NCI-H2107 treated with DMSO at 0.1 percent for 48 hours (cell line): ENCODE measurements around the gene NSA2.
"Not testable (repeated sequence)": the region's sequence is repeated elsewhere in the genome, so short reads cannot be mapped to it uniquely, and the experiment has no call there.

Source experiments
- DNase-seq: peaks from one replicate; lab custom pipeline; 2025; ENCODE audit not compliant: unreplicated experiment; lab: John Stamatoyannopoulos, UW

Gene NSA2

DNA sequence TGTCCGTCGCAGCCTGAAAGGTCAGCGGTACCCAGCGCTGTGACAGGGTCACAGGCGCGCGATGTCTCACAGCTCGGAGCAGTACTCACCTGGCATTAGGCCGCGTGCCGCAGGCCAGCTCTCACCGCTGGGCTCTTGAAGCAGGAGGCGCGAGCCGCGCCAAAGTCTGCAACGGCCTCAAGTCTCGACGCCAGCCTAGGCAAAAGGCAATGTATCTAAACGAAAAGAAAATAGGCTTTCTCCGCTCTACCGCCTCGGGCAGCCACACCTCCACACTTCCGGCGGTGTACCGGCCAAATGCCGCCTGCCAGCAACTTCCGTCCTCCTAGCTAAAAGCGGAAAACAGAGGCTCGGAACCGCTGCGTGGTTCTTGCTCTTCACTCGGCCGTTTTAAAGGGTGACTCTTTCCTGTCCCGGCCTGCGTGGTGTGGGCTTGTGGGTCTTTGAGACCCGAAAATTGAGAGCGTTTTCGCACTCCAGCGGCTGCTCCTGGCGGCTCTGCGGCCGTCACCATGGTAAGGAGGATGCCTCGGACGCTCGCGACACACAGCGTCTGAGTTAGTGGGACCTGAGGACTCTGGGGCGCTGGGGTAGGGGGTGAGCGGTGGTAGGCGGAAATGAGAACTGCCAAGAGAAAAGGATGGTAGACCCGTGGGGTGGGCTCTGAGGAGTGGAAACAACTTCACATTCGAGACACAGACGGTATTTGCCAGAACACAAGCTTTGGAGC lies at the start of gene NSA2, which contains the start of gene GFM2:
Gene NSA2 (plus strand): TSS at position 401 of the 730 bp plus-strand sequence. CDS start 112 bp downstream, at position 513.
Gene GFM2 (minus strand): TSS at position 269 of the 730 bp plus-strand sequence. CDS start 3,375 bp downstream, outside the sequence.
- peak; percentile 39 for DNase-seq

DNA sequence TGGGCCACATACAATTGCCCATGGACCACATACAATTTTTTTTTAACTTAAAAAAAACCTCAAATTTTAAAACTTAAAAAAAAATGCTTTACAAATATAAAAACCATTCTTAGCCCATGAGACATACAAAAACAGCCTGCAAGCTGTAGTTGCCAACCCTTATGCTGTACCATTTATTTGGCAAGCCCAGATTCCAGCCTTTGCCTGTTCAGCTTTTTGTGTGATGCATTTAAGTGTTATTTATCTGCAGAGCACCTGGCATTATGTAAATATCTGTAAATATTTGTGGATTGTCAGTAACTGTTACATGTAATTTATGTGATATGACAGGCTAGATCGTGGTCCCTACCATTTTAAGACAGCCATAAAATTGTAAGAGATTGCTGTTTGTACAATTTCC lies 49.5 kb upstream of the NSA2 start:
- DNase-seq: no peak

DNA sequence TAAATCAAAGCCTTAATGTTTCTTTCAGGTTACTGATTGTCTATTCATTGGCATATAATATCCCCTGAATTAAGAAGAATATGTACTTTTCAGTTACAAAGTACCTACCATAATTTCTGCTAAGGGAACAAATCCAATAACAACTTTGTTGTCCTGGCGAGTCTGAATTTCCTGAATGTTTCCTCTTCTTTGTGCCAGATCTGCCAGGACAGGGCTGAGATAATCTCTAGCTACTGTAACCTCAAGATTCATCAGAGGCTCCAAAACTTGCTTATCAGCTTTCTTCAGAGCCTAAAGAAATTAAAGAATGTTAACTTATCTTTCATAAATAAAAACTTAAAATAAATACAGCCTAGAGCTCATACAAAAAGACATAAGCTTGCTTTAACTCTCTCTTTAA lies 44.8 kb upstream of the NSA2 start:
- no peak for DNase-seq

DNA sequence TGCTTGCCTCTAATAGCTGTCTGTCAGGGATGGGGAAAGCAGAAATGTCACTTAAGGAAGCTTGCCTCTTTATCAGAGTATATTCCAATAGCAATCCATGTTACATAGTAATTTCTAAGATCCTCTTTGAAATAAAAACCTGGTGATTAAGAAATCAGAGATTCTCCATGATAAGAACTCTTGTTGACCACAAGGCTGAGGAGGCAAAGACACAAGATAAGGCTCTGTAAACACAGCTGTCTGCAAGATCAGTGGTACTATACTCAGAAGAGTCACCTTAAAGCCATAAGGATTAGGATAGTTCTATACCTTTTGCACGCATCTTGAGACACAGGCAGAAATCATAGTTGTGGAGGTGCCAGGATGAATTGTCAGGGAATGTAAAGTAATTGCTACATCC lies 41.7 kb upstream of the NSA2 start:
- DNase-seq: no peak

DNA sequence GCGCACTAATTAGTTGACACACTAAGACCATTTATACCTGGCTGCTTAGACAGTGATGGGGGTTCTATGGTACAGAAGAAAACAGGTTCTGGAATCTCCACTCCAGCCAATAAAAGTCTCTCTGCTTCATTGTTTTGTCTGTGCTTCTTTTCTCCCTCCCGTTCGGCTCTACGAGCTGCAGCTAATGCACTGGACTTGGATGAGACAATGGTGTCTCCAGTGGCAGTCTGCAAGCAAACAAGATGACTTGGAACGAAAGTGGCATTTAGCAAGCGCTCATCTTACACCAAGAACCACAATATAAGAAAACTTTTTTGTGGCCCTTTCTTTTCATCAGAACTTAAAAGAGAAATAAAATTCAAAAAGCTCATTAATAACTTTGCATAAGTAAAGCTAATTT lies 30.3 kb upstream of the NSA2 start:
- DNase-seq: no peak

DNA sequence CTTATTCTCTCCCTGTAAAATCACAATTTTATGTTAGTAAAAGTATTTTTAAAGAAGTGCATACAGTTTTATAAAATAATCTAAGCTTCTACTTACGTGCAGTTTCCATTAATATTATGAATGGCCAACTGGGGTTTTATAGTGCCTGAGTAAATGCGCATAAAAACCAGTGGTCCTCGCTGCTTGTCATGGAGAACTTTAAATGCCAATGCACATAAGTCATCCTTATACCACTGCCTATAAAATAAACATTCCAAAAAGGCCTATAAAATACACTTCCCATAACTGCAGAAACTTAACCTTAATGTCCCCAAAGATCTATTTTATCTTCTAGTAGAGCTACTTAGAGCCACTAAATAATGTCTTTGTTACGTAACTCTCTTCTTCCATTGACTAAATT lies 28.6 kb upstream of the NSA2 start:
- no peak for DNase-seq

DNA sequence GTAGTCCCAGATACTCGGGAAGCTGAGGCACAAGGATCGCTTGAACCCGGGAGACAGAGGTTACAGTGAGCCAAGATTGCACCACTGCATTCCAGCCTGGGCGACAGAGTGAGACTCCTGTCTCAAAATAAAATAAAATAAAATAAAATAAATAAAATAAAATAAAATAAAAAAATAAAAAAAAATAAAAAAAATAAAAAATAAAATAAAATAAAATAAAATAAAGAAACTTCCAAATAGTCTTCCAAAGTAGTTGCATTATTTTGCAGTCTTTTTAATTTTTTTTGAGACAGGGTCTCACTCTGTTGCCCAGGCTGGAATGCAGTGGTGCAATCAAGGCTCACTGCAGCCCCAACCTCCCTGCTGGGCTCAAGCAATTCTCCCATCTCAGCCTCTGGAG lies 18.3 kb upstream of the NSA2 start:
- not testable (repeated sequence) for DNase-seq

DNA sequence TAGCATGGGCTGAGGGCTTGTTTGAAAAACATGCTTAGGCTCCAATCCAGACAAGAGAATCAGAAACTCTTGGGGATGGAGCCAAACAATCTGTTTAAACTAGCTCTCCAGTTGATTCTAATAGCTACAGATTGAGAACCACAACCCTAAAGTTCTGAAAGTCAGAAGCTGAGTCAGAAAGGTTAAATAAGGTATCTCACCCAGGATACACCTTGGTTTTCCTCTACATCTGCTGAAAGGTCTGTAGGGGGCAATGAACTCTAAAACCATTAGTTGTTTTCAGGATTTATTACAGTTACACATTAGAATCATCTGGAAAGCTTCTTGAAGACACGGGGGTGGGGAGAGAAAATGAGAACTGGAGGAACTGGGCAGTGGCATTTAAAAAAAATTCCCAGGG lies 5.8 kb upstream of the NSA2 start:
- DNase-seq: no peak

DNA sequence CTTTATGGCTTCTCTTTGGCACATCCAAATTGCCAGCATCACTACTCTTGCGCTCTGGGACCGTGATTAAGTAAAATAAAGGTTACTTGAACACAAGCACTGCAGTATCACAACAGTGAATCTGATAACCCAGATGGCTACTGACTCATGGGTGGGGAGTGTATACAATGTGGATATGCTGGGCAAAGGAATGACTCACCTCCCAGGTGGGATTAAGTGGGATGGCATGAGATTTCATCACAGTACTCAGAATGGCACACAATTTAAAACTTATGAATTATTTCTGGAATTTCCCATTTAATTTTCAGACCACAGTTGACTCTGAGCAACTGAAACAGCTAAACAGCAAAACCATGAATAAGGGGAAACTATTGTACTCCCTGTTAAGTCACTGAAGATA lies 4.5 kb upstream of the NSA2 start:
- DNase-seq: no peak

DNA sequence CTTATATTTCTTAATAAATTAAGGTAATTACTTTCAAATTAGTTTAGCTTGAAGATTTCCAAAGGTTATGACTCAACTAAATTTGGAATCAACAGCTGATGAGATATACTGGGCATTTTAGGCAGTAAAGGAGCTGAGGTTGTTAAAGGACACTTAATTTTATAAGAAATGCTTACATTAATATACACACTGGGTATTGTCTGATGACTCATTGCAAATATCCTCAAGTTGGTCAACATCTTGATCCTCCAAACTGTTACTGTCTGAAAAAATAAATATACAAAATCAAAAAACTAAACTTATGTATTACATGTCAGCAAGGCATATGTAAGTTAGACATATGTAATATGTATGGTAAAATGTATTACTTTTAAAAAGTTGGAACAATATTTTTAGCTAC lies 3.5 kb upstream of the NSA2 start:
- DNase-seq: no peak

DNA sequence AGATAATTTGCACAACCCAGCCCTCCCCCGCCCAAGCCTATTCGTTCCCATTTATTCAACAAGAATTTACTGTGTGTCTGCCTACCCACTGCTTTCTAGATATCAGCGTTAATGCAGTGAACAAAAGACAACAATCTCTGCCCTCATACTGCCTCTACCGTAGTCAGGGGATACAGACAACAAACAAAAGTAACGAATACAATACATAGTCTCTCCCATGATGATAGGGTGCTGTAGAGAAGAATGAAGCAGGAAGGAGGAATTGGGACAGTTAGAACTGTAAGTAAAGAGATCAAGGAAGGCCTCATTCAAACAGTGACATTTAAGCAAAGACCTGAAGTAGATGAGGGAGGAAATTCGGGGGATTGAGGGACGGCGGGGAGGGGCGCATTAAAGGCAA lies 1.8 kb upstream of the NSA2 start:
- no peak for DNase-seq

DNA sequence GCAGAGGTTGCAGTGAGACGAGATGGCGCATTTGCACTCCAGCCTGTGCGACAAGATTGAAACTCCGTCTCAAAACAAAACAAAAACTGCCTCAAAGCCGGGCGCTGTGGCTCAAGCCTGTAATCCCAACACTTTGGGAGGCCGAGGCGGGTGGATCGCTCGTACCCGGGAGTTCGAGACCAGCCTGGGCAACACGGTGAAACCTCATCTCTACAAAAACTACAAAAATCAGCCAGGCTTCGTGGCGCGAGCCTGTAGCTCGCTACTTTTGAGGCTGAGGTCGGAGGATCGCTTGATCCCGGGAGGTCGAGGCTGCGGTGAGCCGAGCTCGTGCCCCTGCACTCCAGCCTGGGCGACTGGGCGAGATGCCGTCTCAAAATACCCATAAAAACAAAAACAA lies 1.1 kb upstream of the NSA2 start:
- DNase-seq: no peak

DNA sequence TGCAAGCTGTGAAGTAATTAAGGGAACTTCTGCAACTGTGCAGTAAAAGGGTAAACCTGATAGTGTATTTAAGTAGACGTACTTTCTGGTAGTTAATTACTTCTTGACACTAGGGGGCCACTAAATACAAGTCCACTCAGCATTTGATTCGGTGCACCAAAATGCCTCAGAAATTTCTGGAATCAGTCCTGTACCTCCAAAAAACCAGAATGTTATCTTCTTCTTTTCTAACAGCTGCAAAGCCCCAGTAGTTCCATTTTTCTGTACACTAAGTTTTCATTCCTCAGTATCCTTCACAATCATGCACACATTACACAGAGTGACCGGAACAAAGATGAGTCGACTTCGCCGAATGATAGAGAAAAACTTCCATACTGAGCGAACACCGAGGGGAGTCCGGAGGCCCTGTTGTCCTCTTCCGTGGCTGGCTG lies 616 bp upstream of the NSA2 start:
- DNase-seq: no peak

DNA sequence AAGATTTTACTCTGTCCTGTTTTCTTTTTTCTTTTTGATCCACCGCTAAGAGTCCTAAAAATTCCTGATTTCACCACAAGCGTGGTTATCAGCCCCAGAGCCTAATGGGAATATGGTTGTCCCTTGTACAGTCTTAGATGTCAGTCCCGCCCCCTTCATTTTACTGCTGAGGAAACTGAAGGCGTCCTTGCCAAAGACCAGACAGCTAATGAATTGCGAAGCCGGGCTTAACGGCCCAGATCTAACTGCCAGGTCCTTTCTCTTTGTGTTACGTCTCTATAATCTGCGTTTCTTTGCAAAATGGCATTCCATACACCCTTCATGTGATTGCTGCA lies 497 bp downstream of the NSA2 start:
- DNase-seq: no peak

DNA sequence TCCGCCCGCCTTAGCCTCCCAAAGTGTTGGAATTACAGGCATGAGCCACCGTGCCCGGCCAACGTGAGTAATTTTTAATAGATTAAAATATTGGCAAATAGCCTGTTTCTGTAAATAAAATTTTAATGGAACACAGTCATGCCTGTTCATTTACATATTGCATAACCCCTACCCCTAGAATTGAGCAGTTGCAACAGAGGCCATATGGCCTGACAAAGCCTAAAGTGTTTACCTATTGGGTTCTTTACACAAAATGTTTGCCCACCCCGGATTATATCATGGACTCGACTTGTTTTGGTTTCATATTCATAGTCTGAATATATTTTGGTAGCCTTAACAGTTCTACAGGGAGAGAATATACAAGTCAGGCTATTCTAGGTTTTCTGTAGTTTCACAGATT lies 5.3 kb downstream of the NSA2 start:
- no peak for DNase-seq

DNA sequence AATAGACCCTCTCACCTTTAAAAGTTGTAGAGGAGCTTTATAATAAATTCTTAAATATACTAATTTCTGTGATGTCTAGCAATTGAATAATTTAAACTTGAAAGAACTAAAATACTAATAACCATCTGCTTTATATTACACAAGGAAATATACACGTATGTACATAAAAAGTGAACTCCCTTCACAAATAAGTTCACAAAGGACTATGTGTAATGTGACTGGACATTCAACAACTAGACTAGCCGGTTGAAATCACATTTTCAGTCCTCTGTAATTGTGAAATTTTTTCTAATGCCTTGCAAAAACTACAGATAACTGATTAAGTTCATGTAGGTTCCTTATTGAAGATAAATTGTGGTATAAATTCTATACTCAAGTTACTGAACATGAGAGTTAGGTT lies 11.6 kb downstream of the NSA2 start:
- DNase-seq: no peak

DNA sequence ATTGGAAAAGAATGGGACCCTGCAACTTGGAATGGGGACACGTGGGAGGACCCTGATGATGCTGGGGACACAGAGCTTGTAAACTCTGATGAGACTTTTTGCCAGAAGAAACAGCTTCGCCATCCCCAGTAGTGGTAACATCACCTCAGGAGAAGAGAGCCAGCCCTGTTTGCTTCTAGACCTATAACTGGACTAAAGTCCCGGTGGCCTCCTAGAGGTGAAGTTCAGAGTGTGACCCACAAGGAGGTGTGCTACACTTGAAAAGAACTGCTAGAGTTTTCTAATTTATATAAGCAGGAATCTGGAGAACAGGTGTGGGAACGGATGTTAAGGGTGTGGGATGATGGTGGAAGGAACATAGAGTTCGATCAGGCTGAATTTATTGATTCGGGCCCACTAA lies 19.8 kb downstream of the NSA2 start:
- DNase-seq: no peak

DNA sequence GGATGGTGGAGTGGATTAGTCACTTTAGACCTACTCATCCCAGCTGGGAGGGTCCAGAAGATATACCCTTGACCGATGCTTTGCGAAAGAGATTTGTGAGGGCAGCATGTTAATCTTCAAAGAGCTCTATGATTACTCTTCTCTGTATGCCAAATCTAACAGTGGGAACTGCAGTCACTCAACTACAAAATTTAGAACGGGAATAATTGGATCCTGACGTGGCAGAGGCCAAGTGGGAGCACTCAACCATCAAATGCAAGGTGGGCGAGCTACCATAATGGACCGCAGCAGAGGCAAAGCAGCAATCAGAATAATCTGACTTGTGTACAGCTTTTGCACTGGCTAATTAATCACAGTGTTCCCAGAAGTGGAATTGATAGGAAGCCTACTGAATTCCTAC lies 20.4 kb downstream of the NSA2 start:
- DNase-seq: no peak

DNA sequence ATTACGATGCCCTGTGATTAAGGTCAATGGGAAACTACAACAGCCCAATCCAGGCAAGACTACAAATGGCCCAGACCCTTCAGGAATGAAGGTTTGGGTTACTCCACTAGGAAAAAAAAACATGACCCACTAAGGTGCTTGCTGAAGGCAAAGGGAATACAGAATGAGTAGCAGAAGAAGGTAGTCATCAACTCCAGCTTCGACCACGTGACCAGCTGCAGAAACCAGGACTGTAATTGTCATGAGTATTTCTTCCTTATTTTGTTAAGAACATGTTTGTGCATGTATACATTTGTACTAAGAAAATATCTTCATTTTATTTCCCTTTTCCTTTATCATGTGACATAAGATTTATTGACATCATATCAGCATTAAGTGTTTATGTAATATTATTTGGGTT lies 24.6 kb downstream of the NSA2 start:
- not testable (repeated sequence) for DNase-seq

DNA sequence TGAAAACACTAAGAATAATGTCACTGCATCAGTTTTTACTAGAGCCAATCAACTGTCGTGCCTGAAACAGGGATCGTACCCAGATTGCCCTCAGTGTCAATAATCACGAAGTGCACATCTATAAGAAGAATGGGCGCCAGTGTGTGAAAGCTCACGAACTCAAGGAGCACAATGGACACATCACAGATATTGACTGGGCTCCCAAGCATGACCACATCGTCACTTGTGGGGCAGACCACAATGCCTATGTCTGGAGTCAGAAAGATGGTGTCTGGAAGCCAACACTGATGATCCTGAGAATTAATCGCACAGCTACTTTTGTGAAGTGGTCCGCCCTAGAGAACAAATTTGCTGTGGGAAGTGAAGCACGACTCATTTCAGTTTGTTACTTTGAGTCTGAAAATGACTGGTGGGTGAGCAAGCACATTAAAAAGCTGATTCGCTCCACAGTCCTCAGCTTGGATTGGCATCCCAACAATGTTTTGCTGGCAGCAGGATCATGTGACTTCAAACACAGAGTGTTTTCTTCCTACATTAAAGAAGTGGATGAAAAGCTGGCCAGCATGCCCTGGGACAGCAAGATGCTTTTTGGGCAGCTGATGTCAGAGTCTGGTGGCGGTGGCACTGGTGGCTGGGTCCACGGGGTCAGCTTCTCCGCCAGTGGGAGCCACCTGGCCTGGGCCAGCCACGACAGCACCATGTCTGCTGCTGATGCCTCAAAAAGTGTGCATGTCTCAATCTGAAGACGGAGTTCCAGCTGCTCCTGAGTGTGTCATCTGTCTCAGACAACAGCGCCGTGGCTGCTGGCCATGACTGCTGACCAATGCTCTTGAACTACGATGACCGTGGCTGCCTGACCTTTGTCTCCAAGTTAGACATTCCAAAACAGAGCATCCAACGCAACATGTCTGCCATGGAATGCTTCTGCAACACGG lies 32.2 kb downstream of the NSA2 start:
- no peak for DNase-seq

DNA sequence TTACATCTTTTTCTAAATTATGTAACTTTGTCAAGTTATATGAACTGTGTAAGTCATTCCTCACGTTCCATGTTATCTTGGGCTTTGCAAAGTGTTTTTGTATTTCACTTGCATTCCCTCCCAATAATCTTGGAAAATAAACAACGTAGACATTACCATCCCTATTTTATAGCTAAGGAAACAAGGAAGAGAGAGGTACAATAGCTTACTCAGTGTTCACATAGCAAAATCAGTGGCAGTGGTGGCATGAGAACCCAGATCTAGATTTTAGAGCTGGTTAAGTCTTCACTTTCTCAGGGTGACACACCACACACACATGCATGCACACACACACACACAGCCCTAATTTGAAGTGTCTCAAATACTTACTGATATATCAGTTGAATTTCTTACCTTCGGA lies 34.1 kb downstream of the NSA2 start:
- no peak for DNase-seq

DNA sequence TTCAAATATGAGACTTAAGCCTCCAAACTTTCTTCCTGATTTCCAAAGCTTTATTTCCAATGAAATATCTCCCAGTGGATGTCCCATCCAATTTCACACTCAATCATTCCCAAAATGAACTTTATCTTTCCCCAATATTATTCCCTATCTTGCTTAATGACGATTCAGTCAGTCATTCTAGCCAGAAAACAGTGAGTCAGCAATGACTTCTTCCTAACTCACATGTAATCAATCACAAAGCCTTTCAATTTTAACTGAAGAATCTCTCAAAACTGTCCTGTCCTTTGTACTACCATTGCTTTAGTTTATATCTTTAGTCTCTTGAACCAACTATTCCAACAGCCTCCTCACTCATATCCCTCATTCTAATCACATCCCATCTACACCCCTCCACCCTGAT lies 34.9 kb downstream of the NSA2 start:
- DNase-seq: no peak
